ENCODE data around the gene DEPDC7. TPM values are rescaled to one million over a fixed set of nuclear protein-coding genes. Genes with fewer than 3 reads are reported as not detected.

Gene DEPDC7
- polyA plus RNA-seq, 1 donor from 2014 or later = 3.3 TPM

- no peak overlapping the region for H3K4me3 ChIP-seq (ENCODE audit: low read length)
- no peaks in the 10 kb centered on the region for H4K20me1 ChIP-seq (ENCODE audit: insufficient read depth)
- no peaks in the 10 kb centered on the region for H3K9me3 ChIP-seq (ENCODE audit: low read length)
- no peaks in the 10 kb centered on the region for H3K27me3 ChIP-seq (ENCODE audit: insufficient read depth, low read depth, low read length)
- no peaks in the 10 kb centered on the region for H3K9me2 ChIP-seq (ENCODE audit: insufficient read depth, low read length)
- no peaks in the 10 kb centered on the region for H3F3A ChIP-seq (ENCODE audit: insufficient read depth, low read length, poor library complexity, severe bottlenecking)
- TF ChIP-seq EZH2 (IDR thresholded peaks at IDR 0.05; ENCODE audit: borderline replicate concordance, insufficient read depth, low read length, poor library complexity, severe bottlenecking) (no peak), MXI1 (conservative IDR thresholded peaks at IDR 0.05; ENCODE audit: poor library complexity, severe bottlenecking) (no peak), REST (IDR thresholded peaks at IDR 0.05; ENCODE audit: borderline replicate concordance) (no peak), EP300 (conservative IDR thresholded peaks at IDR 0.05; ENCODE audit: poor library complexity, severe bottlenecking) (no peak), SMC3 (conservative IDR thresholded peaks at IDR 0.05; ENCODE audit: poor library complexity) (no peak), POLR2AphosphoS5 (IDR thresholded peaks at IDR 0.05) (no peak), RAD21 (conservative IDR thresholded peaks at IDR 0.05) (no peak), CTCF (IDR thresholded peaks at IDR 0.05; ENCODE audit: poor library complexity, severe bottlenecking) (no peak), TAF1 (IDR thresholded peaks at IDR 0.05; ENCODE audit: low read depth) (no peak)
- no peak overlapping the region for H3K9ac ChIP-seq (ENCODE audit: low read length)
- no peaks in the 10 kb centered on the region for H3K36me3 ChIP-seq (ENCODE audit: insufficient read depth, low read length)
- H3K4me2 ChIP-seq (ENCODE audit: low read length) = no peak overlapping the region
- H3K27ac ChIP-seq (ENCODE audit: low read length) = no peak overlapping the region
- no peak overlapping the region for H2AFZ ChIP-seq (ENCODE audit: low read depth, low read length)
- no peaks in the 10 kb centered on the region for H3K79me2 ChIP-seq (replicated peaks; ENCODE audit: insufficient read depth, low read length)
Measured at GRCh38 chr11:32987851-32988250, 27.8 kb upstream of the DEPDC7 start.

- Histone ChIP-seq H3K27me3 (ENCODE audit: insufficient read depth, low read depth, low read length) (no peaks in the 10 kb centered on the region), H3K9me3 (ENCODE audit: low read length) (no peaks in the 10 kb centered on the region), H3K9me2 (ENCODE audit: insufficient read depth, low read length) (no peaks in the 10 kb centered on the region), H3K4me3 (ENCODE audit: low read length) (no peak overlapping the region), H2AFZ (ENCODE audit: low read depth, low read length) (no peak overlapping the region), H3F3A (ENCODE audit: insufficient read depth, low read length, poor library complexity, severe bottlenecking) (no peaks in the 10 kb centered on the region), H3K36me3 (ENCODE audit: insufficient read depth, low read length) (no peaks in the 10 kb centered on the region), H4K20me1 (ENCODE audit: insufficient read depth) (no peaks in the 10 kb centered on the region), H3K27ac (ENCODE audit: low read length) (no peak overlapping the region), H3K4me2 (ENCODE audit: low read length) (no peak overlapping the region), H3K9ac (ENCODE audit: low read length) (no peak overlapping the region), H3K79me2 (replicated peaks; ENCODE audit: insufficient read depth, low read length) (no peaks in the 10 kb centered on the region)
- no peak for TF ChIP-seq EP300 (conservative IDR thresholded peaks at IDR 0.05; ENCODE audit: poor library complexity, severe bottlenecking)
Measured at GRCh38 chr11:32990481-32990880, 25.2 kb upstream of the DEPDC7 start.

- H3K4me3 ChIP-seq (ENCODE audit: low read length) = no peak overlapping the region
- no peaks in the 10 kb centered on the region for H3K36me3 ChIP-seq (ENCODE audit: insufficient read depth, low read length)
- no peak overlapping the region for H3K27ac ChIP-seq (ENCODE audit: low read length)
- no peak overlapping the region for H3K4me2 ChIP-seq (ENCODE audit: low read length)
- TF ChIP-seq RAD21 (conservative IDR thresholded peaks at IDR 0.05) = no peak
- TF ChIP-seq REST (IDR thresholded peaks at IDR 0.05; ENCODE audit: borderline replicate concordance) = no peak
- TF ChIP-seq SMC3 (conservative IDR thresholded peaks at IDR 0.05; ENCODE audit: poor library complexity) = no peak
- TF ChIP-seq EP300 (conservative IDR thresholded peaks at IDR 0.05; ENCODE audit: poor library complexity, severe bottlenecking) = no peak
- no peak for TF ChIP-seq TAF1 (IDR thresholded peaks at IDR 0.05; ENCODE audit: low read depth)
- TF ChIP-seq EZH2 (IDR thresholded peaks at IDR 0.05; ENCODE audit: borderline replicate concordance, insufficient read depth, low read length, poor library complexity, severe bottlenecking) = no peak
- TF ChIP-seq POLR2AphosphoS5 (IDR thresholded peaks at IDR 0.05) = no peak
- no peak for TF ChIP-seq MXI1 (conservative IDR thresholded peaks at IDR 0.05; ENCODE audit: poor library complexity, severe bottlenecking)
- no peak for TF ChIP-seq CTCF (IDR thresholded peaks at IDR 0.05; ENCODE audit: poor library complexity, severe bottlenecking)
- H4K20me1 ChIP-seq (ENCODE audit: insufficient read depth) = no peaks in the 10 kb centered on the region
- no peaks in the 10 kb centered on the region for H3K9me2 ChIP-seq (ENCODE audit: insufficient read depth, low read length)
- no peaks in the 10 kb centered on the region for H3K79me2 ChIP-seq (replicated peaks; ENCODE audit: insufficient read depth, low read length)
- no peaks in the 10 kb centered on the region for H3K9me3 ChIP-seq (ENCODE audit: low read length)
- no peak overlapping the region for H2AFZ ChIP-seq (ENCODE audit: low read depth, low read length)
- no peak overlapping the region for H3K9ac ChIP-seq (ENCODE audit: low read length)
- no peaks in the 10 kb centered on the region for H3F3A ChIP-seq (ENCODE audit: insufficient read depth, low read length, poor library complexity, severe bottlenecking)
- H3K27me3 ChIP-seq (ENCODE audit: insufficient read depth, low read depth, low read length) = no peaks in the 10 kb centered on the region
Measured at GRCh38 chr11:32991427-32991826, 24.3 kb upstream of the DEPDC7 start.
